PC-3 (cell line): ENCODE measurements around the gene TP53BP1. TPM values are rescaled to one million over a fixed set of nuclear protein-coding genes. Genes with fewer than 3 reads are reported as not detected.

ENCODE experiments used
- ATAC-seq: fragments of 200-7000 bp; cut with Tn5 transposase; 2 replicates; pipeline ENCODE4 v1.9.1; 2020; ENCODE audit warnings: mild to moderate bottlenecking, moderate library complexity
- BruUV-seq: library from RNA; stranded (reverse); fragments of 400-500 nt; replicated peaks from 2 replicates; lab custom pipeline; 2021; lab: Mats Ljungman, UMichigan
- CTCF ChIA-PET: fragments of 300-600 bp; sonication (Branson Sonifier 250); formaldehyde crosslinking; loops from one replicate; lab custom pipeline; 2022; ENCODE audit warnings: antibody characterized with exemption; lab: Charles Lee
- POLR2A ChIA-PET: fragments of 300-600 bp; sonication (Branson Sonifier 250); formaldehyde crosslinking; loops from one replicate; lab custom pipeline; 2022; ENCODE audit warnings: antibody characterized with exemption; ENCODE audit not compliant: unreplicated experiment; lab: Charles Lee
- DNase-seq: peaks from one replicate; pipeline ENCODE4 v3.0.0-alpha.2; 2015
- H2AFZ ChIP-seq: fragments of 300-600 bp; sonication (generic); 2 replicates; pipeline ENCODE4 v1.6.0; 2016; ENCODE audit warnings: antibody characterized with exemption, low read length
- H3F3A ChIP-seq: fragments of 300-600 bp; sonication (generic); one replicate; pipeline ENCODE4 v1.6.0; 2017; ENCODE audit warnings: antibody characterized with exemption, low read length, control low read depth, mild to moderate bottlenecking; ENCODE audit not compliant: unreplicated experiment
- H3K27ac ChIP-seq: fragments of 300-600 bp; sonication (generic); 2 replicates; pipeline ENCODE4 v1.5.1; 2016; ENCODE audit warnings: mild to moderate bottlenecking, low read length
- H3K27me3 ChIP-seq: fragments of 300-600 bp; sonication (generic); 2 replicates; pipeline ENCODE4 v1.6.1; 2016; ENCODE audit warnings: low read length, mixed read lengths
- H3K36me3 ChIP-seq: fragments of 300-600 bp; sonication (generic); 2 replicates; pipeline ENCODE4 v1.6.1; 2016; ENCODE audit warnings: low read depth, mixed run types, low read length, mixed read lengths
- H3K4me1 ChIP-seq: fragments of 300-600 bp; sonication (generic); 2 replicates; pipeline ENCODE4 v1.5.1; 2016; ENCODE audit warnings: low read length; ENCODE audit not compliant: insufficient read depth
- H3K4me2 ChIP-seq: fragments of 300-600 bp; sonication (generic); 2 replicates; pipeline ENCODE4 v1.6.0; 2016; ENCODE audit warnings: low read length
- H3K4me3 ChIP-seq: fragments of 300-600 bp; sonication (generic); 2 replicates; pipeline ENCODE4 v1.5.1; 2016; ENCODE audit warnings: mild to moderate bottlenecking, low read length, mixed read lengths
- H3K79me2 ChIP-seq: fragments of 300-600 bp; sonication (generic); 2 replicates; pipeline ENCODE4 v1.6.1; 2017; ENCODE audit warnings: low read length, mixed read lengths
- H3K9ac ChIP-seq: fragments of 300-600 bp; sonication (generic); 2 replicates; pipeline ENCODE4 v1.6.0; 2016; ENCODE audit warnings: mild to moderate bottlenecking, low read length
- H3K9me2 ChIP-seq: fragments of 300-600 bp; sonication (generic); replicated peaks from 2 replicates; pipeline ENCODE4 v1.6.1; 2016; ENCODE audit warnings: mixed run types, low read length, mixed read lengths
- H3K9me3 ChIP-seq: fragments of 300-600 bp; sonication (generic); 2 replicates; pipeline ENCODE4 v1.6.1; 2016; ENCODE audit warnings: low read length, mixed read lengths
- H4K20me1 ChIP-seq: fragments of 300-600 bp; sonication (generic); 2 replicates; pipeline ENCODE4 v1.6.1; 2016; ENCODE audit warnings: low read length, mixed read lengths
- CTCF ChIP-seq: fragments of 300-600 bp; sonication (generic); conservative IDR thresholded peaks from 2 replicates; pipeline ENCODE4 v1.5.1; 2017; ENCODE audit warnings: antibody characterized with exemption, low read depth, mild to moderate bottlenecking, low read length
- EZH2 ChIP-seq: fragments of 300-600 bp; sonication (generic); IDR thresholded peaks from one replicate; pipeline ENCODE4 v1.6.1; 2017; ENCODE audit warnings: antibody characterized with exemption, mild to moderate bottlenecking, low read length; ENCODE audit not compliant: unreplicated experiment
- EZH2phosphoT487 ChIP-seq: fragments of 300-600 bp; sonication (generic); IDR thresholded peaks from 2 replicates; pipeline ENCODE4 v1.6.1; 2018; ENCODE audit warnings: mild to moderate bottlenecking, antibody characterized with exemption, low read length, borderline replicate concordance
- intact Hi-C: fragments of 100-400 bp; cut with micrococcal nuclease; formaldehyde crosslinking; loops from 2 replicates; pipeline ENCODE4 v1.9.0; 2023
- total RNA-seq: library from RNA; depleted of rRNA; stranded (reverse); fragments of >200 nt; gene quantifications from 2 replicates; pipeline ENCODE4 v1.2.3, GENCODE V29; 2014

Gene TP53BP1
- total RNA-seq, 1 experiment from 2014 or later = 55.7 TPM

GRCh38 chr15:43370975-43371974 is 121.7 kb downstream of the TP53BP1 start, which contains the start of the genes TUBGCP4 and ZSCAN29:
TSS of gene TUBGCP4 (plus strand) at chr15:43371101. CDS start at chr15:43371355, 254 bp downstream.
TSS of gene ZSCAN29 (minus strand) at chr15:43371043. CDS start at chr15:43369913, 1,130 bp downstream.
- peak; percentile 90 for ATAC-seq
- Histone ChIP-seq H3K4me1 (peaks cover 18% of the 10 kb centered on the region; the same call in 1 of the 2 replicates), H3F3A (no peaks in the 10 kb centered on the region), H3K4me3 (peak within 1 kb of the TSS; percentile 74), H3K9me2 (no peaks in the 10 kb centered on the region), H3K27ac (no peak within 1 kb of the TSS), H2AFZ (peak within 1 kb of the TSS; percentile 94), H3K27me3 (no peaks in the 10 kb centered on the region), H4K20me1 (0 out of 2 replicates have a peak, but pooled peaks cover 3% of the 10 kb centered on the region), H3K9me3 (no peaks in the 10 kb centered on the region), H3K9ac (peak within 1 kb of the TSS; percentile 78), H3K79me2 (peaks cover 48% of the 10 kb centered on the region), H3K36me3 (peaks cover 9% of the 10 kb centered on the region), H3K4me2 (peak within 1 kb of the TSS; percentile 90)
- BruUV-seq = TSS peak; percentile 59
- intact Hi-C loops = no loop called here
- DNase-seq = peak; percentile 82
- POLR2A ChIA-PET = interaction anchor here (0.6 to 0.7 kb wide), 3 partner anchors 24 to 1030 kb away, joined by 3 to 7 read pairs (median 4); no protein-coding TSS in a partner anchor
- CTCF ChIA-PET = no interaction called here
- TF ChIP-seq CTCF = peak; percentile 59
- TF ChIP-seq EZH2phosphoT487 = no peak

GRCh38 chr15:43370310-43370974 is 122.5 kb downstream of the TP53BP1 start:
- Histone ChIP-seq H3K27ac (no peak overlapping the region), H3K9ac (peak overlapping the region; percentile 78), H3K27me3 (no peaks in the 10 kb centered on the region), H2AFZ (peak overlapping the region; percentile 94), H3K79me2 (peaks cover 48% of the 10 kb centered on the region), H3K4me2 (peak overlapping the region; percentile 90), H3K9me3 (no peaks in the 10 kb centered on the region), H3F3A (no peaks in the 10 kb centered on the region), H3K9me2 (no peaks in the 10 kb centered on the region), H3K4me3 (peak overlapping the region; percentile 74), H3K4me1 (peaks cover 18% of the 10 kb centered on the region; the same call in 1 of the 2 replicates), H3K36me3 (peaks cover 14% of the 10 kb centered on the region), H4K20me1 (0 out of 2 replicates have a peak, but pooled peaks cover 3% of the 10 kb centered on the region)
- DNase-seq (no peak), ATAC-seq (peak; percentile 48)
- BruUV-seq = TSS peak; percentile 44
- POLR2A ChIA-PET = interaction anchor here (0.5 to 0.7 kb wide), 7 partner anchors 22 to 1029 kb away, joined by 3 to 7 read pairs (median 3); no protein-coding TSS in a partner anchor
- intact Hi-C loops = no loop called here
- TF ChIP-seq EZH2phosphoT487 (no peak), EZH2 (no peak), CTCF (no peak)
- CTCF ChIA-PET = no interaction called here
